ENCODE results near the gene S100A2. TPM values are rescaled to one million over a fixed set of nuclear protein-coding genes. Genes with fewer than 3 reads are reported as not detected.
"Not testable (repeated sequence)": the region's sequence is repeated elsewhere in the genome, so short reads cannot be mapped to it uniquely, and the experiment has no call there.

The S100A2 gene
- total RNA-seq, 1 donor from 2014 or later = 3.9 TPM

GRCh38 chr1:153534226-153534924 is 31.3 kb downstream of the S100A2 start:
- no peak for DNase-seq (ENCODE audit: extremely low read depth, low read depth, low spot score)

GRCh38 chr1:153533689-153534201 is 31.9 kb downstream of the S100A2 start:
- peak; percentile 47 for DNase-seq (ENCODE audit: extremely low read depth, low read depth, low spot score)

- DNase-seq (ENCODE audit: extremely low read depth, low read depth, low spot score) = no peak
Observed at GRCh38 chr1:153532769-153533599, 32.7 kb downstream of the S100A2 start.

- DNase-seq (ENCODE audit: extremely low read depth, low read depth, low spot score) = no peak
Observed at GRCh38 chr1:153532181-153532580, 33.5 kb downstream of the S100A2 start.

- DNase-seq (ENCODE audit: extremely low read depth, low read depth, low spot score) = no peak
Observed at GRCh38 chr1:153531638-153532037, 34.0 kb downstream of the S100A2 start.

DNA sequence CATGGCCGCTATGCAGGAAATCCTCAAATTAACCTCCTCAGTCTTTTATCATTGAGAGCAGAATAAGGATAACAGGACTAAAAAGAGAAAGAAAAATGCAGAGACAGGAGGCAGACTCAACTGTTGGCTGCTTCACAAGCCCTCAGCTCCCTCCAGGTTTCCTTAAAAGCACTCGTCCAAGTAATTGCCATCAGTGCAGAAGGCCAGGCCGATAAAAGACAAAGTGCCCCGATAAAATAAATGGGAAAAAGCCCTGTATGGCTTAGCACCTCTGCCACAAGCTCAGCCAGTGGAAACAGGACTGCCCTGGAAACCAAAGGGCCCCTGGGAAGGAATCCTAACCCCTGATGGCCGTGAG is 38.0 kb downstream of the S100A2 start:
- no peak for DNase-seq (ENCODE audit: extremely low read depth, low read depth, low spot score)

DNA sequence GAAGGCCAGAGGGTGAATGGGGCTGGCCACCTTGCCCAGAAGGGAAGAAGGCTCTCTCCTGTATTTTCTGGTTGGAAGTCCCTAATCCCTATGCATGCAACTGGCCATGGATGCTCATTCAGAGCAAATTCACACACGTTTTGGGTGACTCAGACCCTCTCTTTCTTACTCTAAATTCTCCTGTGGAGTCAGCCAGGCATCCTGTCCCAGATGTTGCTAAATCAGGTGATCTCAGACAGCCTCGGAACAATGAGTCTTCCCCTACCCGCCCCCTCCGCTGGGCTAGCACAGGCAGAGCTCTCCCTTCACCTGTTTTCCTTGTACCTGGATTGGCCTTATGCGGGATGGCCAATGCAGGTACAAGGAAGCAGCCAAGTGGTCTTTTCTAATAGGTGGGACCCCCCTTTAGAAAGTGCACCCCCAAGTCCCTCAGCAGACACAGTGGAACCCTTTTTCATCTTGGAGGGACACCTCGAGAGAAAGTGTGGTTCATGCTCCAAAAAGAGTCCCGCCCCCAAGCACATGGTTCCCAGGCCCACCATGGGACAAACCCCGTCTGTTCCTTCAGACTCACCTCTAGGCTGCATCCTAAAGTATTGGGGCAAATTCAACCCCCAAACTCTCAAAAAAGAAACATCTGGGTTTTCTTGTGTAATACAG is 38.5 kb downstream of the S100A2 start:
- DNase-seq (ENCODE audit: extremely low read depth, low read depth, low spot score) = no peak

- DNase-seq (ENCODE audit: extremely low read depth, low read depth, low spot score) = no peak
Observed at GRCh38 chr1:153526132-153526543, 39.5 kb downstream of the S100A2 start.

DNA sequence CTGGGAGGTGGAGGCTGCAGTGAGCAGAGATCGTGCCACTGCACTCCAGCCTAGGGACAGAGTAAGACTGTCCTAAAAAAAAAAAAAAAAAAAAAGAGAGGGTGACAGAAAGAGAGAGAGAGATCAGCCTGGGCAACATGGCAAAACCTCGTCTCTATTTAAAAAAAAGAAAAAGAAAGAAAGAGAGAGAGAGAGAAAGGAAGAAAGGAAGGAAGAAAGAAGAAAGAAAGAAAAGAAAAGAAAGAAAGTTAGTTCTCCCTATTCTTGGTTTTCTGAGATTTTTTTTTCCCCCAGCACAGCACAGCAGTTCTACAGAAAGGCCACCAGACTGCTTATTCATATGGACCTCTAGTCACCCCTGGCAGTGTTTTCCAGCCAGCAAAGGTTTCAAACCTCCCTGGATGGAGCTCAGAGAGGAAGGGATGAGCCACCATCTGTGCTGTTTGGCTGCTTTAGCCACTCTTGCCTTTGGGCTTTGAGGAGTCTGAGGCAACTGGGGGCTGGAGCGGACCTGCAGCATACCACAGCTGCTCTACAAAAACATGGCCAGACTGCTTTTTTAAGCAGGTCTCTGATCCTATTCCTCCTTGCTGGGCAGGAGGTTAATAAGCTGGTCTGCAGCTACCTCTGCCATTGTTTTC is 40.4 kb downstream of the S100A2 start:
- DNase-seq (ENCODE audit: extremely low read depth, low read depth, low spot score) = no peak

- DNase-seq (ENCODE audit: extremely low read depth, low read depth, low spot score) = not testable (repeated sequence)
Observed at GRCh38 chr1:153522353-153523048, 43.1 kb downstream of the S100A2 start.

DNA sequence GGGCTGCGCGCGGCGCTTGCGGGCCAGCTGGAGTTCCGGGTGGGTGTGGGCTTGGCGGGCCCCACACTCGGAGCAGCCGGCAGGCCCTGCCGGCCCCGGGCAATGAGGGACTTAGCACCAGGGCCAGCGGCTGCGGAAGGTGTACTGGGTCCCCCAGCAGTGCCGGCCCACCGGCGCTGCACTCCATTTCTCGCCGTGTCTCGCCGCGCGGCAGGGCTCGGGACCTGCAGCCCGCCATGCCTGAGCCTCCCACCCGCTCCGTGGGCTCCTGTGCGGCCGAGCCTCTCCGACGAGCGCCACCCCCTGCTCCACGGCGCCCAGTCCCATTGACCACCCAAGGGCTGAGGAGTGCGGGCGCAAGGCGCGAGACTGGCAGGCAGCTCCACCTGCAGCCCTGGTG is 43.8 kb downstream of the S100A2 start:
- DNase-seq (ENCODE audit: extremely low read depth, low read depth, low spot score) = not testable (repeated sequence)

DNA sequence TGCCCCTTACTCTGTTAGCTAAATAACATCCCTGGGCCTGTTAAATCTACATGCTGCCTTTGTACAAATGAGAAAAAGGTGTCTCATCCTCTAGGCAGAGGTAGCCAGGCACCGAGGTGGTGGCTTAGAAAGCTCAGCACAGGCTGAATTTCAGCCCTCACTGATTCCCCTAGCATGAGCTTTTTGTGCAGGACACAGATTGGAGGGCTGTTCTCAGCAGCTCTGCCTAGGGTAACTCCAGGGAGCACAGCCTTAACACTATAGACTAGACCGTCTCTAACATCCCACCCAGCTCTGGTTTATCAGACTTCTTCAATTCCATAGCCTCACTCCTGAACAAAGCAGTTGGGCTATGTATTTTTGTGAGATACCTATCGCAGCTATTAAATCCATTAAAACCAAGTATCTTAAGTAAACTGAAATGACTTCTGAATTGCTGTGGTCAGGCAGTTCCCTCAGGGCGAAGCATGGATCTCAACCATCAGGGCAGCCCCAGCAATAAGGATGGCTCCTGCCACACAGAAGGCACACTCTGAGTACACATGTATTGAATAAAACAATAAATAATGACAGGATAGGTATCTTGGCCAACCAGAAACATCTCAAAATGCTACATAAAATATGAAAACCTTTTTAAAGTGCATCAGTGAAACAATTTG is 44.7 kb downstream of the S100A2 start:
- DNase-seq (ENCODE audit: extremely low read depth, low read depth, low spot score) = no peak

DNA sequence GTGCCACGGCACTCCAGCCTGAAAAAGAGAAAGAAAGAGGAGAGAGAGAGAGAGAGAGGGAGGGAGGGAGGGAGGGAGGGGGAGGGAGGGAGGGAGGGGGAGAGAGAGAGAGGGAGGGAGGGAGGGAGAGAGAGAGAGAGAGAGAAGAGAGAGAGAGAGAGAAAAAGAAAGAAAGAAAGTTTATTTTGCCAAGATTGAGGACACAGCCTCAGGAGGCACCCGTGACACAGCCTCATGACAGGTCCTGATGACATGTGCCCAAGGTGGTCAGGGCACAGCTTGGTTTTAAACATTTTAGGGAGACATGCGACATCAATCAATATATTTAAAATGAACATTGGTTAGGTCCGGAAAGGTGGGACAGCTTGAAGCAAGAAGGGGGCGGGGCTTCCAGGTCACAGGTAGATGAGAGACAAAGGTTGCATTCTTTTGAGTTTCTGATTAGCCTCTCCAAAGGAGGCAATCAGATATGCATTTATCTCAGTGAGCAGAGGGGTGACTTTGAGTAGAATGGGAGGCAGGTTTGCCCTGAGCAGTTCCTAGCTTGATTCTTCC is 45.4 kb downstream of the S100A2 start:
- DNase-seq (ENCODE audit: extremely low read depth, low read depth, low spot score) = not testable (repeated sequence)

DNA sequence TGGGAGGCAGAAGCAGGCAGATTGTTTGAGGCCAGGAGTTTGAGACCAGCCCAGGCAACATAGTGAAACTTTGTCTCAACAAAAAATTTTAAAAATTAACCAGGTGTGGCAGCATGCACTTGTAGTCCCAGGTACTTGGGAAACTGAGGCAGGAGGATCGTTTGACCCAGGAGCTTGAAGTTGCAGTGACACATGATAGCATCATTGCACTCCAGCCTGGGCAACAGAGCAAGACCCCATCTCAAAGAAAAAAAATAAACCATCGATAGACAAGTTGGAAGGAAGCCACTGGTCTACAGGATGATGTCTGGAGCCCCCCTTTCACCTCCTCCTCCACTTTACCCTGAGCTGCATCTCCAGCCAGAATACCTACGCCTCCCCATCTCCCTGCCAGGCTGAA is 46.4 kb downstream of the S100A2 start:
- DNase-seq (ENCODE audit: extremely low read depth, low read depth, low spot score) = no peak

GRCh38 chr1:153515504-153516394 is 49.9 kb downstream of the S100A2 start:
- no peak for DNase-seq (ENCODE audit: extremely low read depth, low read depth, low spot score)

DNA sequence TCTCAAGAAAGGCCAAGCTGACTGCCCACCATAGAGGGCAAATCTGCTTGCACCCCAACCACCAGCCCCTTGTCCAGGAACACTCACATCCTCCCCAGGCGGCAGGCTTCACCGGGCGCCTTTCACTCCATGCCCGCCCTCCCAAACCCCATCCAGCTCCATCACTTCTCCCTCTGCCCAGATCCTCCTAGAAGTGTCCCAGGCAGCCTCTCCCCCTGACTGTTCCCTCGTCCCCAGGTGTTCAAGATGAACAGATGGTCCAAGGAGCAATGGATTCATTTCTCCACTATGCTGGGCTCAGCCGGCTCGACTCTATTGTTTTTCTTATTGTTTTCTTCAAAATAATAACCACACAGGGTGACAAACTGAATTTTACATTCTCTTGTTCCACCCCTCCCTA is 52.0 kb downstream of the S100A2 start:
- no peak for DNase-seq (ENCODE audit: extremely low read depth, low read depth, low spot score)

DNA sequence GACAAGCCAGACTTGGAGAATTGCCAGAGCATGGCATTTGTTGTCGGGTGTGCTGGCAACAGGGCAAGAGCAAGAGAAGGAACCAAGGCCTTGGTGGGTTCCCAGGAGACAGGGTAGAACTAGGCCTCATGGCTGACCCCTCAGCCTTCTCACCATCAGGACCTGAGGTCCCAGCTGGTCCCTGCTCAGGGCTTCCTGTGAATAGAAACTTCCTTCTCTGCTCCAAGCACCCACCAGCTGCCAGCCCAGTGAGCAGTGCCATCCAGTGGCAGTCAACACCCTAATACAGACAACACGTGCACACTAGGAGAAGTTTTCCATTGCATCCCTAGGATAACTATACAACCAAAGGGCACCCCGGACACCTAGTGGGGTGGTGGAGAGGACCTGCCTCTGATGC is 52.6 kb downstream of the S100A2 start:
- no peak for DNase-seq (ENCODE audit: extremely low read depth, low read depth, low spot score)

Measured in glomerular endothelial cell (primary cell).